Frontal cortex (tissue), 4 donors: ENCODE measurements around the gene RECQL. TPM values are rescaled to one million over a fixed set of nuclear protein-coding genes. Genes with fewer than 3 reads are reported as not detected.

ENCODE experiments used
- DNase-seq, 2 donors: peaks; one replicate each; pipeline ENCODE4 v3.0.0; 2012; ENCODE audit warnings: low spot score in 2 of 2
- FAIRE-seq: peaks from 2 replicates; lab custom pipeline; 2012; peaks lifted over from hg19 to GRCh38; lab: Jason Lieb, UNC
- total RNA-seq: library from RNA; depleted of rRNA; stranded (reverse); fragments of >200 nt; gene quantifications from one replicate; pipeline ENCODE4 v1.2.3, GENCODE V29; 2014
- donor health status: control.
- donor health status: control.
- donor health status: control.

The RECQL gene, protein sequence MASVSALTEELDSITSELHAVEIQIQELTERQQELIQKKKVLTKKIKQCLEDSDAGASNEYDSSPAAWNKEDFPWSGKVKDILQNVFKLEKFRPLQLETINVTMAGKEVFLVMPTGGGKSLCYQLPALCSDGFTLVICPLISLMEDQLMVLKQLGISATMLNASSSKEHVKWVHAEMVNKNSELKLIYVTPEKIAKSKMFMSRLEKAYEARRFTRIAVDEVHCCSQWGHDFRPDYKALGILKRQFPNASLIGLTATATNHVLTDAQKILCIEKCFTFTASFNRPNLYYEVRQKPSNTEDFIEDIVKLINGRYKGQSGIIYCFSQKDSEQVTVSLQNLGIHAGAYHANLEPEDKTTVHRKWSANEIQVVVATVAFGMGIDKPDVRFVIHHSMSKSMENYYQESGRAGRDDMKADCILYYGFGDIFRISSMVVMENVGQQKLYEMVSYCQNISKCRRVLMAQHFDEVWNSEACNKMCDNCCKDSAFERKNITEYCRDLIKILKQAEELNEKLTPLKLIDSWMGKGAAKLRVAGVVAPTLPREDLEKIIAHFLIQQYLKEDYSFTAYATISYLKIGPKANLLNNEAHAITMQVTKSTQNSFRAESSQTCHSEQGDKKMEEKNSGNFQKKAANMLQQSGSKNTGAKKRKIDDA
- total RNA-seq, result 33.0 TPM

DNA sequence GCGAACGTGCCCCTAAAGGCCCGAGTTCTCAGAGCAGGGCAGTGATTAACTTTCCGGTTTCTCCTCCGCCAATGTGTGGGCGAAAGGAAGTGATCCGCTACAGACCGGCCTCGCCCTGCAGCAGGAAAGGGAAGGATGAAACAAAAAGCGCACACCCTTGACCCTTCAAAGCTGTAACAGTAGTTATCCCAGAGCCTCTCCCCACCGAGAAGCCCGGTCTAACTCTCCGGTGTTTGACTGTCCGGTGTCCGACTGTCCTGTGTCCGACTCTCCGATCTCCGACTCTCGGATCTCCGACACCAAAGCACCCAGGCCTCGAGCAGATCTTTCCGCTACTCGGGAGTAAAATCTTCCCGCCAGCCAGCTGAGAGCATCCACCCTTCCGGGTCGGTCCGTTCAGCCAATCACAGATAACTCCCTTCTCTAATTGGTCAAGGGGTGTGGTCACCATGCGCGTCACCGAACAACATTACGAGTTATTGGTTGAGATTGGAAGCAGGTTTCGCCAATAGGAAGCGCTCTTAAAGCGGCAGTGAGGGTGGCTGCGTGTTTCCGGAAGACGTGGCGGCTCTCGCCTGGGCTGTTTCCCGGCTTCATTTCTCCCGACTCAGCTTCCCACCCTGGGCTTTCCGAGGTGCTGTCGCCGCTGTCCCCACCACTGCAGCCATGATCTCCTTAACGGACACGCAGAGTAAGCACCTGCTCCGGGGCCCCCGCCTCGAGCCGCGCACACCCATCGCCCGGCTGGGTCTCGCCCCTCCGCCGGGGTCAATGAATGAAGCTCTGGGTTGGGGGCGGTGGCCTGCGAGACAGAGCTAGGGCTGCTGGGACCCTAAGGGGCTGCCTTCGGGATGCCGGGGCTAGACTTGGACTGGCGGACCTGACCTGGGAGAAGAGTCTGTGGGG, at the start of gene RECQL, which contains the start of gene GOLT1B:
Gene RECQL (minus strand): TSS at position 378 of the 906 bp plus-strand sequence. CDS start 2,065 bp downstream, outside the sequence.
Gene GOLT1B (plus strand): TSS at position 532 of the 906 bp plus-strand sequence. CDS start 135 bp downstream, at position 667.
- peak; percentile 99 for FAIRE-seq
- DNase-seq, result peak; percentile 81 to 92

DNA sequence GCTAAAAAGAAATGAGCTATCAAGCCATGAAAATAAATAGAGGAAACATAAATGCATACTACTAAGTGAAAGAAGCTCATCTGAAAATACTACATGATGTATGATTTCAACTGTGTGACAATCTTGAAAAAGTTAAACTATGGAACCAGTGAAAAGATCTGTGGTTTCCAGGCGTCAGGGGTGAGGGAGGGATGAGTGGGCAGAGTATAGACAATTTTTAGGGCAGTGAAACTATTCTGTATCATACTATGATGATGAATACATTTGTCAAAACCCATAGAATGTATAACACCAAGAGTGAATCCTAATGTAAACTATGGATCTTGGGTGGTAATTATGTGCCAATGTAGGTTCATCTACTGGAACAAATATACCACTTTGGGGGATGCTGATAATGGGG, 46.0 kb upstream of the RECQL start:
- DNase-seq (no peak), FAIRE-seq (no peak)

DNA sequence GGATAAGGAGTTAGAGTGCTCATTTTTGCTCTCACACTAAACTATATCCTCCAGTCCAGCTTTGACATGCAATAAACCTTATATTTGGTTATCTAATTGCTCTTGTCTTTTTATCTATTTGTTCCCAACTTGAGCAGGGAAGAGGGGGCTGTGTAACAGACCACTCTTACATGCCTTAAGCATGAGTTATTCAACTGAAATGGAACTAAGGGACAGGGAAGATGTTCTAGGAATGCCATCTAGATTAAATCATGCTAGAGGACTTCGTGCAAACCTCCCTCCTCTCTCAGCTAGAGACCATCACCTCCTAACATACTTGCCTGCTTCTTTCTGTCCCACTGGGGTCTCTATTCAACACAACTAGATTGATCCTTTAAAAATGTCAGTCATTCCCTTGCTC, 45.3 kb upstream of the RECQL start:
- DNase-seq, result no peak
- no peak for FAIRE-seq

DNA sequence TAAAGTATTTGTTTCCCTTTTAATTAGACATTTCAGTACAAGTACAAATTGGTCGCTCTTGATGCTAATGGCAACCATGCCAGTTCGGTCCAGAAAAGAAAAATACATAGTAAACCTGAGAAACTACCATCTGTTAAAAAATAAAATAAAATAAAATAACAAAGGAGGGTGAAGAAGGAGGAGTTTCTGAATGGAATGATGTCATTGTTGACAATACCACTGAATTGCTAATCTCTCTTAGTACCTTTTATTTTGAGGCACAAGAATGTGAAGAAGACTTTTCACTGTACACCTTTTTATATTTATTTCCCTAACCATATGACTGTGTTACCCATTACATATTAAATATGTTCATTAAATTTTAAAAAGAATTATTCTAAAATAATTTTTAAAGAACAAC, 44.1 kb upstream of the RECQL start:
- FAIRE-seq, result no peak
- no peak for DNase-seq

DNA sequence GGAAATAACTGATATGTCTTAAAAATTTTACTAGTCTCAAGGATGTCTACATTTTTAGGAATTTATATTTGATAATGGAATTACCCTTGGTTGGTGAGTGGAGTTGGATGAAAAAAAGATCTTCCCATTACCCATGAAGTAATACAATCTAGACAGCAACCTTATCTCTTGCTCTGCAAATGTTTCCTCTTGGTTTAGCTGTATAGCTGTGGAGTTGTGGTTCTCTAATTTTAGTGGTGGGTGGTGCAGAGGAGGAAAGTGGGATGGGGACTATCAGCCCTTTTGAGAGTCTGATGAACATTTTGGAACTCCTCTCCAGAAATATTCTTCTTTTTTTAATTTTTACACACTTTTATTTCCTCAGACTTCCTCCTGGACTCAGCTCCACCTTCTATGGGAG, 41.7 kb upstream of the RECQL start:
- DNase-seq (no peak), FAIRE-seq (no peak)

DNA sequence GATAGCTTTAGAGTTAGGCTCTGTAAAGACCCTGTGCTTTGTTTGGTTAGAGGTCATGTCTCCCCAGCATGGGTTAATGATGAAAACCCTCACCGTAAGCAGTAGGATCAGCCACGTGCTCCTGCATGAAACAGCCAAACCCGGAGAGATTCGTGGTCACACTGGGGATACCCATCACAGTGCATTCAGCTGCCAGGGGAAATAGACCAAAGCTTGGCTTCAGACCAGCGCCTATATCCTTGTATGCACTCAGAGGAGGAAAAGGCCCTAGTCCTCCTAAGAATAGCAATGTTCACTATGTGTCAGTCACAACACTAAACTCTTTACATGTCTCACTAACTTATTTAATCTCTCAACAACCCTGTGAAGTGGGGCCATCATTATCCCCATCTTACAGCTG, 41.0 kb upstream of the RECQL start:
- FAIRE-seq (no peak), DNase-seq (no peak)

DNA sequence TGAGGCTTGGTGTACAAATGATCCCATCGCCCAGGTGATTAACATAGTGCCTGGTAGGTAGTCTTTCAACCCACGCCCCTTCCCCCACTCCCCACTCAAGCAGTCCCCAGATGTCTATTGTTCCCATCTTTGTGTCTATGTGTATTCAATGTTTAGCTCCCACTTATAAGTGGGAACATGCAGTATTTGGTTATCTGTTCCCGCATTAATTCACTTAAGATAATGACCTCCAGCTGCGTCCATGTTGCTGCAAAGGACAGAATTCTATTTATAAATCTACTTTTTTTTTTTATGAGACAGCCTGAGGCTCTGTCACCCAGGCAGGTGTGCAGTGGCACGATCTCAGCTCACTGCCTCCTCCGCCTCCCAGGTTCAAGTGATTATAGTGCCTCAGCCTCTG, 40.3 kb upstream of the RECQL start:
- DNase-seq (no peak), FAIRE-seq (no peak)

DNA sequence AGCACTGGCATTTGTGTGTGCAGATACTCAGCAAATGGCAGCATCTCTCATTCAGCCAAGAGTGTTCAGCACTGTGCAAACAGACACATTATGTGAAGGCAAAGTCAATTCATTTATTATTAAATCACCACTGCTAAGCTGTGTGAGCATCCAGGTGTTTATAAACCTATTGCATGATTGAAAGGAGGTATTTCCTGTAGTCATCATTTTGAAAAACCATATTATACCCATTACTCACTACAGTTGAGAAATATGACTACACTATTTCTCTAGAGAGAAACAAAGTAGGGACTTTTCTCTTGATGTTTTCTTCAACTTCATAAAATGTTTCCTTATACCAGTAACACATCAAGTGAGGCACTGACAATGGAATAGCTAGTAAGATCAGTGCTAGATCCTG, 38.4 kb upstream of the RECQL start:
- DNase-seq, result no peak
- no peak for FAIRE-seq

DNA sequence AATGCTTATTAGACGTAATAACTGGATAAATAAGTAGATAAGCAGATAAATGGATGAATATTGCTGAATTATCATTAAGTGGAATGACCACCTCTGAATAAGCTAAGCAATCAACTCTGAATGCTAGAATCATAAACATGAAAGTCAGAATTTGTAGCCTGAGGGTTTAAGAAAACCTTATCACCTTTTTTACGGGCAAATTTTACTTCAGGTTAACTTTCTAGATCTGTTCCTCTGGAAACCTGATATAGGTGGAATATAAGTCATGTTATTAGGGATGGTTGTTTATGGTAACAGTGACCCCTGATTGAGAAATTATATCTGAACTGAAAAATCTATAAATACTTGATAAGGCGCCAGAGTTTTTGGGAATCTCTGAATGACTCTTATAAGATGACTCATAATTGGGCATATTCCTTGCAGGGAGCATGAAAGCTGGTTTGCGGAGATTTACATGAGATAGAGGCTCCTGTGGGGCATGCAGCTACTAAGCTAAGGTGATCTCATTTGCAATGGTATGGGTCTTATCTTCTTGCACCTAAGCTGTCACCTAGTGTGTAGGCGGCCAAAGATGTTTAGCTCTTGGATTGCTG, 36.7 kb upstream of the RECQL start:
- no peak for FAIRE-seq
- no peak for DNase-seq

DNA sequence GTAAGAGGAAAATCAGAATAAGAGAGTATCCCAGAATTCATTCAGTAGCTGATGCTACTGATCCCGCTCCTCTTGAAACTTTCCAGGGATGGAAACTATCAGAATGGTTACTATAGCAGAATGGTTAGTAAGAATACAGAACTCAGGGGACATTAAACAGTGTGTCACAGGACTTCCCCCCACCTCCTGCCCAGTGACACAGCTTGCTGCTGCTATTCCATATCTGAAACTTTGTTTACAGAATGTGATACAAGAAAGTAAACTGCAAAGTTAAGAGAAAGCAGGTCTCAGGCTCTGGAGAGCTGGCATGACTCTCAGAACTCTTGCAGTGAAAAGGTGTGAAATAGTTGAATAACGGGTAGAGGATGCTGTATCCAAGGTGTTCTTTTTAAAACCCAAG, 28.0 kb upstream of the RECQL start:
- no peak for FAIRE-seq
- no peak for DNase-seq

DNA sequence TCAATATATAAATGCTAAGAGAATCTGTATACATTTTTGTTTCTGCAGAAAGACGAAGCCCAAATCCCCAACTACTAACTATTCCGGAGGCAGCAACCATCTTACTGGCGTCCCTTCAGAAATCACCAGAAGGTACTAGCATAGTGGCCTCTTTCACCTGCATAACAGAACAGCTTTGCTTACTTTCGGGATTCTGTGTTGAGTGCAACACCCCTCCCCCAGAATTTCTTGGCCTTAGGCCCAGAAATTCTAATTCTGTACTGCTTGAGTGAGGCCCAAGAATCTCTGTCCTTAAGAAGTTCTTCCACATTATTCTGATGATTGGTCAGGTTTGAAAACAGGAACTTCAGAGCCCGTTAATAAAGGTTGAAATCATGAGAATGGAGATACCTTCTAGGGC, 27.5 kb upstream of the RECQL start:
- FAIRE-seq (no peak), DNase-seq (no peak)

DNA sequence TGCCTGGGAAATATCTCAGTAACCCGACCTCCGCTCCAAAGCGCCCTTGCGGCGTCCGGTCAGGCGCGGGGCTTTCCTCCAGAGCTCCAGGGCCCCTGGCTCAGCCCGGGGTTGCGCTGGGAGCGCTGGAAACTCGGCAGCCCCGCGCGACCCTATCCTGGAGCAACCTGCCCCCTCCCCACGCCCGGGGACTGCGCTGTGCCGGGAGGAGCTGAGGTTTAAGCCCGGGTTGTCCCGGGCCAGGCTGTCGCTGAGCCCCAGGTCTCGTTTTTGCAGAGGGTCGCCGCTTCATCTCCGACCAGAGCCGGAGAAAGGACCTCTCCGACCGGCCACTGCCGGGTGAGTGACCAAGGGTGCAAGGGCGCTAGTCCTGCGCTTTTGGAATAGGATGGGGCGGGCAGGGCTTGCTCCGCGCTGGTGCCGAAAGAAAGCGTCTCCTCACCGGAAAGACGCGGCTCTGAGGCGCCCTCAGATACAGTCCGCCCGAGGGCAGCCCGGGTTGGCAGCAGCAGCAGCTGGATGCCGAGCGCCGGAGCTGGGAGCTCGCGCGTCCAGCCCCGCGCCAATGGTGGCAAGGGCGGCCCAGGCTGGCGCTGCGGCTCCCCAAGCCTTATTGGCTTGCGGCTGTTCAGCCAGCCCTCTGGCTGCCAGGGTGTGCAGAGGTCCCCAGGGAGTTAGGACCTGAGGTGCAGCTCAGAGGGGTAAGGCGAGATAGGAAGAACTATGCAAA, 26.2 kb upstream of the RECQL start:
- FAIRE-seq (no peak), DNase-seq (peak; percentile 36 to 44)

DNA sequence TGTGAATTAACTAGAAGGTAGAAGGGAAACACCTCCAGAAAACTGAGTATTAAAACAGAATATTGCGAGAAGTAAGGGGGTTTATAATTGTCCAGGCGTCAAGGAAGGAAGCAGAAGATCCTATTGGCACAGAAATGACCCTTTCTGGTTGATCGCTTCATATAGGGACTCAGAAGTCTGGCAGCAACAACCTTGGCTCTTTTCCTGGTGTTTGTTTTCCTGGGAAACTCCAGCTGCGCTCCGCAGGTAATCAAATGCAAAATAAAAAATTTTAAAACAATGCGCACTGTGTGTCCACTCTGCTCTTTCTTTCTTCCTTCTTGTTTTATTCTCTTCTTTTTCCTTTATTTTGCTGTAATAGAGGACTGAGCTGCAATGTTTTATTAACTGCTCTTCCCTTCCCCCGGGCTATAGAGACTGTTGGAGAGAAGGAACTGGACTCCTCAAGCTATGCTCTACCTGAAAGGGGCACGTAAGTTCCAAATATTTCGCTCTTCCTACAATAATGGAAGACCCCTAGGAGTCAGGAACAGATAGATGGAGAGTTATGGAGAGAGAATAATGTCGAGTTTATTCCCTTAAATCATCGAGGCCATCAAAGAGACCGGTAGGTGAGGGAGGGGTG, 25.4 kb upstream of the RECQL start:
- FAIRE-seq, result no peak

DNA sequence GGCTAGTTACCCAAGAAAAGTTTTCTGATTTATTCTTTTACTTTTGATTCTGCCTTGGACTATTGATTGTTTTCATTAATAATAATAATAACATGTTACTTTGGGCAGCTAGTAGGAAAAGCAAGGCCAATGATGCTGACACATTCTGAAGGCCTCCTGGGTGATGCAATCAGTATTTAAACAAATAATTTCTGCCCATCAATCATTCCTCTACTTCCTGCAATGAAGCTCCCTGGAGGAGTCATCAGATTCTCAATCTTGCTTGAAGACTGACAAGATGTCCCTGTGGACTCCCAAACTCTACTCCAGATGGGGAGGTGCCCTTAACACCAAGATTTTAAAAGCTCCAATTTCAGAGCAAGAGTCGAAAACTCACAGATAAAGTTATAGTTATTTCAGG, 24.6 kb upstream of the RECQL start, which contains the start of gene SPX:
Gene SPX (plus strand): TSS at position 244 of the 400 bp plus-strand sequence. CDS start 177 bp downstream, outside the sequence.
- FAIRE-seq, result no peak
- DNase-seq, result no peak

More for the DNA sequence above, 25.4 kb upstream of the RECQL start:
- DNase-seq, result no peak

DNA sequence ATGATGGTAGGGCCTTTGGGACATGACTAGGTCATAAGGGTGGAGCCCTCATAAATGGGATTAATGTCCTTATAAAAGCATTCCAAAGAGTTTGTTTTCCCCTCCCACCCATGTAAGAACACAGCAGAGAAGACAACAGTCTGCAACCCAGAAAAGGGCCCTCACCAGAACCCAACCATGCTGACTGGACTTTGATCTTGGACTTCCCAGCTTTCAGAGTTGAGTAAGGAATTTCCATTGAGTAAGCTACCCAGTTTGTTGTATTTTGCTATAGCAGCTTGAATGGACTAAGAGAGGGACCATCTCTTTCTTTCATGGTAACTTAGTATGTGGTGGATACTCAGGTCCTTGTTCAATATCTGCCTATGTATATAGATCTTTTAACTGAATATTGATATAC, 21.7 kb upstream of the RECQL start:
- DNase-seq (no peak), FAIRE-seq (no peak)

DNA sequence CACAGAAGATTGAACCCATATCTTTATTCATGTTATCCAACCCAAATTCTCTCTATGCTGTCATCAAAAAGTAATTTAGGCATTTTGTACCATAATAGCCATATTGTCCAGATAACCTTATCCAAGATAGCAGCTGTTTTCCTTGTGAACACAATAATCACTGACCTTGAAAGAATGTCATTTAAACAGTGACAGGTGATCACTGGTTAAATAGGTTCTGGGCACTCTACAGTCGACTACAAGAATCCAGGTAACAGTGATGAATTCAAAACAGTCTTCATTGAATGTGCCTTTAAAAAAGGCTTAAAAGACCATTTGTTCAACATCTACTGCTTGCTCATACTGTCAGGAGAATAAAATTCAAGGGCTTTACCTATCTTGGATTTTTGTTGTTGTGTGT, 20.1 kb upstream of the RECQL start:
- no peak for FAIRE-seq
- DNase-seq, result no peak

DNA sequence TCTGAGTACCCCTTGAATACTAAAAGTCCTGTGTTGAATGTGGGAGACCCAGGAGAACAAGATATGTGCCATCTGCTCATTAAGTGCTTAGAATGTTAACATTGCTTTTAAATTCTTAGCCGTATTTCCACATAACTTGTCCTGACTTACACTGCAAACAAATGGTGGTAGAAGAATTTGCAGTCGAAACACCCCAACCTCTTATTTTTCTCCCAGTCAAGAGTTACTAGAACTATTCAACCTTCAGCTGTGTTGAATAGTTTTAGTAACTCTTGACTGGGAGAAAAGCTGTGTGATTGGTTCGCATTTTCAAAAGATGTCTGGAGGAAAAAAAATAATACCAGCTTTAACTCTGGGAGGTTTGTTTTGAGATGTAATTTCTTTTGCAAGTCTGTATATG, 17.0 kb upstream of the RECQL start:
- DNase-seq, result no peak
- FAIRE-seq, result no peak

DNA sequence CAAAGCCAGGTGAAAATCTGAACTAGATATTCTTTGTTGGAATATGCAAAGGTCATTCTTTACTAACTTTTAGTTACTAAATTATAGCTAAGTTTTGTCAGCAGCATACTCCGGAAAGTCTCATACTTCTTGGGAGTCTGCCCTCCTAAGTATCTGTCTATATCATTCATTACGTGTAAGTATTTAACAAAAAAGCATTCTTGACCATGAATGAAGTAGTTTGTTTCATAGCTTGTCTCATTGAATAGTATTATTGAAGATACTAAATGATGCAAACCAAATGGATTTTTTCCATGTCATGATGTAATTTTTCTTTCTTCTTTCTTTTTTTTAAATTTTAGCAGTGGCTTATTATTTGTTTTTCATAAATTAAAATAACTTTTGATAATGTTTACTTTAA, 14.8 kb upstream of the RECQL start:
- DNase-seq (no peak), FAIRE-seq (no peak)

DNA sequence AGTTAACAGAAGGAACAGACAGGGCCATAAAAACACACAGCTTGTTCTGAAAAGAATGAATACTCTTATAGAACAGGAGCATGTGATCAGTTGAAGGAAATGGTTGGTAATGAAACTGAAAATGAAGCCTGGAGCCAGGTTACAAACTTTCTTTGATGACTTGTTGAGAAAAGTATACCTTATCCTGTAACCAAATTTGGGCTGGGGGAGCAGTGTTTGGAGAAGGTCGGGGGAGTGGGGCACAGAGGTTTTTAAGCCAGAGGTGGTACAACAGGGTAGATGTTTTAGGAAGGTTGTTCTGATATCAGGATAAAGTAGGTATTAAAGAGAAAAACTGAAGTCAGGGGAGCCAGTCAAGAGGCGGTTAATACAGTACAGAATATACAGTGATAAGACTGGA, 8.3 kb upstream of the RECQL start:
- DNase-seq (no peak), FAIRE-seq (no peak)
